AG04450 (cell line): ENCODE measurements around the gene CFAP221. TPM values are rescaled to one million over a fixed set of nuclear protein-coding genes. Genes with fewer than 3 reads are reported as not detected.
A peak's percentile ranks its signal among the peaks of the same experiment; 100 is the strongest.

Experiments used
- CTCF ChIA-PET: fragments of 300-600, 350-600 bp; formaldehyde crosslinking; extraction: SDS; loops from one replicate; lab custom pipeline; 2022; ENCODE audit warnings: antibody characterized with exemption, inconsistent platforms; lab: Charles Lee
- POLR2A ChIA-PET: fragments of 350-600 bp; formaldehyde crosslinking; extraction: SDS; loops from one replicate; lab custom pipeline; 2021; ENCODE audit warnings: antibody characterized with exemption, inconsistent platforms; lab: Yijun Ruan, JAX
- DNase-seq: peaks from one replicate; pipeline ENCODE4 v3.0.0-alpha.2; 2011; ENCODE audit warnings: low read depth, low spot score
- H3K27ac ChIP-seq: one replicate; pipeline ENCODE4 v1.5.1; 2012; ENCODE audit warnings: low read depth, low read length, control low read depth
- H3K27me3 ChIP-seq: one replicate; pipeline ENCODE4 v1.6.0; 2012; ENCODE audit warnings: low read length; ENCODE audit not compliant: control insufficient read depth, insufficient read depth
- H3K4me3 ChIP-seq: 2 replicates; pipeline ENCODE4 v1.5.1; 2011; ENCODE audit warnings: mild to moderate bottlenecking, low read depth, low read length, control low read depth
- H3K9me3 ChIP-seq: 2 replicates; pipeline ENCODE4 v1.5.1; 2012; ENCODE audit warnings: low read length; ENCODE audit not compliant: control insufficient read depth, insufficient read depth
- polyA minus RNA-seq: library from RNA; depleted of rRNA, polyadenylated mRNA; stranded (reverse); fragments of >200 nt; gene quantifications from 2 replicates; pipeline ENCODE4 v1.2.3, GENCODE V29; 2011; rRNA and poly(A)+ RNA removed
- polyA plus RNA-seq: library from polyadenylated mRNA; depleted of rRNA; stranded (reverse); fragments of >200 nt; gene quantifications from 2 replicates; pipeline ENCODE4 v1.2.3, GENCODE V29; 2011; rRNA removed
- TF ChIP-seq, protein P1 (sequence below): IDR thresholded peaks from 2 replicates; pipeline ENCODE4 v1.5.1; 2011; ENCODE audit warnings: low read depth, low read length, control low read depth, inconsistent platforms

The CFAP221 gene
- polyA plus RNA-seq (not detected in 2 replicates), polyA minus RNA-seq (not detected in 2 replicates)

DNA sequence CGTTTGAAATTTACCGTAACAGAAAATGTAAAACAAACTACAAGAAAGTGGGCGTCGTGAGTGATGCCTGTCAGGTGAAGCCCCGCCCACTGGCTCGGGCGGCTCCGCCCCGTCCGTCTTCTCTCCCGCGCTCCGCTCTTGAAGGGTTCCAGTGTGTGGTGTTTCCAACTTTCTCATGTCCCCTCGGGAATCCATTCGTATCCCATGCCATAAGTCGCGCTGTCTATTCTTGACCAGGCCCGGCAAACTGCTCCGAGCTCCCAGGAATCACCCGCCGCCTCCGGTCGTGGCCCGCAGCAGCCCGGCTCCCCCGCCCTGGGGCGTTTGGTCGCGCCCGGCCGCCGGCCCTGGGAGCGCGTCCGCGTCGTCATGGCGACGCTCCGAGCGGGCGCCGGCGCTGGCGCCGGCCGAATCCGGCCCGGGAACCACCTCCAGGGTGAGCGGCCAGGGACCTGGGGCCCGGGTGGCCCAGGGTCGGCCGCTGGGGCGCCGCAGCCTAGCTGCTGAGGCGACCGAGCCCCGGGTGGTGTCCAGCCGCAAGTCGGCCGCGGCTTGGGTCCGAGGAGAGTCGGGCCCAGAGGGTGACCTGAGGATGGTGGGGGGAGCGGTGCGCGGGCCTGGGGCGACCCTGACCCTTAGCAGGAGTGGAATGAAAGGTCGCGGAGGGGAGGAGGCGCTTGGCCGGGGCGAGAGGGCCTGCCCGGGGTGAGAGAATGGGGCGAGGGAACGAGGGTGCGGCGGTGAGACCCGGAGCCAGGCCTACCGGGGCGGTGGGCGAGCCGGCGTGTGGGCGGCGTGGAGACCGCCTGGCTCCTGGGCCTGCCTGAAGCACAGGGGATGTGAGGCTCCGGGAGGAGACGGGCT, at the start of gene CFAP221:
TSS of gene CFAP221 (plus strand) at position 375 of the 864 bp plus-strand sequence. CDS start 1,683 bp downstream, outside the sequence.
- Histone ChIP-seq H3K27me3 (peaks cover 20% of the 10 kb centered on the region), H3K9me3 (no peaks in the 10 kb centered on the region; the same call in 1 of the 2 replicates), H3K27ac (no peak within 1 kb of the TSS), H3K4me3 (peak within 1 kb of the TSS; percentile 56)
- no peak for DNase-seq
- ChIA-PET CTCF (no interaction called here), POLR2A (no interaction called here)
- TF ChIP-seq, protein P1, sequence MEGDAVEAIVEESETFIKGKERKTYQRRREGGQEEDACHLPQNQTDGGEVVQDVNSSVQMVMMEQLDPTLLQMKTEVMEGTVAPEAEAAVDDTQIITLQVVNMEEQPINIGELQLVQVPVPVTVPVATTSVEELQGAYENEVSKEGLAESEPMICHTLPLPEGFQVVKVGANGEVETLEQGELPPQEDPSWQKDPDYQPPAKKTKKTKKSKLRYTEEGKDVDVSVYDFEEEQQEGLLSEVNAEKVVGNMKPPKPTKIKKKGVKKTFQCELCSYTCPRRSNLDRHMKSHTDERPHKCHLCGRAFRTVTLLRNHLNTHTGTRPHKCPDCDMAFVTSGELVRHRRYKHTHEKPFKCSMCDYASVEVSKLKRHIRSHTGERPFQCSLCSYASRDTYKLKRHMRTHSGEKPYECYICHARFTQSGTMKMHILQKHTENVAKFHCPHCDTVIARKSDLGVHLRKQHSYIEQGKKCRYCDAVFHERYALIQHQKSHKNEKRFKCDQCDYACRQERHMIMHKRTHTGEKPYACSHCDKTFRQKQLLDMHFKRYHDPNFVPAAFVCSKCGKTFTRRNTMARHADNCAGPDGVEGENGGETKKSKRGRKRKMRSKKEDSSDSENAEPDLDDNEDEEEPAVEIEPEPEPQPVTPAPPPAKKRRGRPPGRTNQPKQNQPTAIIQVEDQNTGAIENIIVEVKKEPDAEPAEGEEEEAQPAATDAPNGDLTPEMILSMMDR: no peak

DNA sequence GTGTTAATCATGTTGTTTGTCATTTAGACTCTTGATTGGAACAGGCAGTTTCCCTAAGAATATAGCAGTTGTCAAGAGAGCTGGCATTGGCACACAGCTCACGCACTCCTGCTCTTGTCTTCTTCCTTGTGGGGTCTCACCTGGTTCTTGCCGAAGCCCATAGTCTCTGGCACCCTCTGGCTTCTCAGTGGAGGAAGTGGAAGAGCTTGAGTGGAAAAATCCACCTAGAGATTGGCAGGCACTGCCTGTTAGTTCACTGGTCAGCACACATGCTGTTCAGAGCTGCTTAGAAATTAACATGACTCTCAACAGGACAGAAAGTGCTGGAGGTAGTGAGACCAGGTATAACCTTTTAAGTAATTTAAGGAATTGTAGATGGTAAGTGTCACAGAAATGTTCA, 48.3 kb upstream of the CFAP221 start:
- ChIA-PET POLR2A (no interaction called here), CTCF (interaction anchor here (1.7 kb wide), 1 partner anchor 19 kb away, joined by 6 read pairs; no protein-coding TSS in a partner anchor)
- TF ChIP-seq, protein P1: no peak
- no peak for DNase-seq
- Histone ChIP-seq H3K27ac (no peak overlapping the region), H3K9me3 (no peaks in the 10 kb centered on the region), H3K27me3 (no peaks in the 10 kb centered on the region), H3K4me3 (no peak overlapping the region)

DNA sequence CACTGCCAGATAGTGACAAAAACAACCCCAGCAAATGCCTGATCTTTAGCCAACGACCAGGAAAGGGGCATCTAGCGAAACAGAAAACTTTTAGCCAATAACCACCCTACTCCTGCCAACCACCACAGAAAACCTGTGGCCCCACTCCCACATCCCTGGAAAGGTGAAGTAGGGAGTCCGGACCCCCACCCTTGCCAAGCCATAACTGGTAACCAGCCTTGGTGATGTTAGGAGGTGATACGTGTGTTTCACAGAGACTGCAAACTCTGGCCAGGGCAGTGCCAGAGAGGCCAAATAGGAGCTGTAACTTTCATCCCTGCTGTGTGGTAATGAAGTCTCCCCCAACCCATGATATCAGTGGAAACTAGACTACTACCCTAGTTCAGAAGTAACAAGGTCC, 47.6 kb upstream of the CFAP221 start:
- DNase-seq: no peak
- H3K27ac ChIP-seq: no peak overlapping the region
- no peaks in the 10 kb centered on the region for H3K9me3 ChIP-seq
- no peaks in the 10 kb centered on the region for H3K27me3 ChIP-seq
- CTCF ChIA-PET: no interaction called here
- no peak overlapping the region for H3K4me3 ChIP-seq
- POLR2A ChIA-PET: no interaction called here
- TF ChIP-seq, protein P1: no peak

DNA sequence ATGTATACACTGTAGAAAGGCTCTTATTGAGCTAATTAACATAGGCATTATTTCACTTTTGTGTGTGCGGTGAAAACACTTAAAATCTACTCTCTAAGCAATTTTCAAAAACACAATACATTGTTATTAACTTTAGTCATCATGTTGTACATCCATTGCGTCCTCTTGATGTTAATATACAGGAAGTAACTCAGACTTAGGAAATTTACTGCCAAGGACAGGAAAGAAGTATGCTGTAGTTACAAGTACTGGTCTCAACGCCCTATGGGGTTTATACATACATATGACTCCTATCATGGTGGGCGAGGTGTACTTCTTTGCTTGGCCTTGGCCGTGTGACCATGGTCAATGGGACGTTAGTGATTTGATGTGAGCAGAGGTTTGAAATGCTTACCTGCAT, 35.5 kb upstream of the CFAP221 start:
- Histone ChIP-seq H3K4me3 (no peak overlapping the region), H3K27ac (no peak overlapping the region), H3K27me3 (no peaks in the 10 kb centered on the region), H3K9me3 (no peaks in the 10 kb centered on the region)
- DNase-seq: no peak
- POLR2A ChIA-PET: no interaction called here
- CTCF ChIA-PET: interaction anchor here (1.3 kb wide), 1 partner anchor 9 kb away, joined by 3 read pairs; no protein-coding TSS in a partner anchor
- TF ChIP-seq, protein P1: no peak

DNA sequence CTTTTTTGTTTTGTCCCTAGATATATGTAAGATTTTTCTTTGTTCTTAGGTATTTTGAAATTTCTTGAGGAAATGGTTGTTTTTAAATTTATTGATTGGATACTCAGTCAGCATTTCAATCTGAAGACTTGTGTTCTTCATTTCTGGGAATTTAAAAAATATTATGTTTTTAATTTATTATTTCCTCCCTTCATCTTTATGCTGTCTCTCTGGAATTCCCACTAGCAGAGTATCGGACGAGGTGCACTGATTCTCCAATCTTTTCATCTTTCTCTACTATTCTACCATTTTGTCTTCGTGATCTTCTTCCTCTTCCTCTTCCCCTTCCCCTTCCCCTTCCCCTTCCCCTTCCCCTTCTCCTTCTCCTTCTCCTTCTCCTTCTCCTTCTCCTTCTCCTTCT, 32.3 kb upstream of the CFAP221 start:
- DNase-seq: no peak
- H3K4me3 ChIP-seq: no peak overlapping the region
- TF ChIP-seq, protein P1: no peak
- ChIA-PET POLR2A (no interaction called here), CTCF (no interaction called here)
- no peaks in the 10 kb centered on the region for H3K9me3 ChIP-seq
- H3K27ac ChIP-seq: no peak overlapping the region
- H3K27me3 ChIP-seq: peaks cover 3% of the 10 kb centered on the region
